IPS-15b (cell line): ENCODE data around the gene MBD3L4.
A peak's percentile ranks its signal among the peaks of the same experiment; 100 is the strongest.
"Not testable (repeated sequence)": the region's sequence is repeated elsewhere in the genome, so short reads cannot be mapped to it uniquely, and the experiment has no call there.

Experiments
- H3K27me3 ChIP-seq: one replicate; pipeline ENCODE4 v1.6.1; 2013; ENCODE audit warnings: low read length; ENCODE audit not compliant: control insufficient read depth, insufficient read depth
- H3K36me3 ChIP-seq: one replicate; pipeline ENCODE4 v1.6.1; 2013; ENCODE audit warnings: low read length; ENCODE audit not compliant: control insufficient read depth, insufficient read depth
- H3K4me1 ChIP-seq: one replicate; pipeline ENCODE4 v1.6.1; 2013; ENCODE audit warnings: mild to moderate bottlenecking, low read length; ENCODE audit not compliant: control insufficient read depth, insufficient read depth
- H3K4me3 ChIP-seq: one replicate; pipeline ENCODE4 v1.5.1; 2013; ENCODE audit warnings: low read depth, low read length
- H3K9ac ChIP-seq: one replicate; pipeline ENCODE4 v1.6.1; 2013; ENCODE audit warnings: low read depth, mild to moderate bottlenecking, low read length
- H3K9me3 ChIP-seq: one replicate; pipeline ENCODE4 v1.6.1; 2013; ENCODE audit warnings: mild to moderate bottlenecking, low read length; ENCODE audit not compliant: control insufficient read depth, insufficient read depth

MBD3L4 gene

GRCh38 chr19:7040079-7040478 is at the start of gene MBD3L4:
TSS of gene MBD3L4 (minus strand) at chr19:7040179. CDS start at chr19:7040144, 35 bp downstream.
- not testable (repeated sequence) for H3K4me1 ChIP-seq, H3K36me3 ChIP-seq, H3K9me3 ChIP-seq, H3K27me3 ChIP-seq, H3K9ac ChIP-seq, H3K4me3 ChIP-seq

DNA sequence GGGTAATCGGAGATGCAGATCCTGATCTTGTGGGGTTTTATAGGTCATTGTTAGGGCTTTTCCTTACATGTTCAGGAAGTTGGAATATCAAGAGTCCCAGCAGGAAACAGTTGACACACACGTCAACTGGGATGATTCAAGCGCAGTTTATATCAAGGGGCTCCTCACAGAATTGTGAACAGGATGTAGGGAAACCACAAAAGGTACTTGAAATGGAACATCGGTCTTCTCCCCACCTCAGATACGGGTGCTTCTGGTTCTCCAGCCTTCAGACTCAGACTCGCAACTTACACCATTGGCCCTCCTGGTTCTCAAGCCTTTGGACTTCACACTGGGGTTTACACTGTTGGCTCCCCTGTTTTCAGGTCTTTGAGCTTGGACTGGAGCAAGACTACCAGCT is 49.0 kb upstream of the MBD3L4 start:
- no peak overlapping the region for H3K4me3 ChIP-seq
- peaks cover 13% of the 10 kb centered on the region for H3K36me3 ChIP-seq
- H3K4me1 ChIP-seq: no peaks in the 10 kb centered on the region
- H3K9ac ChIP-seq: no peak overlapping the region
- H3K9me3 ChIP-seq: peaks cover 25% of the 10 kb centered on the region
- no peaks in the 10 kb centered on the region for H3K27me3 ChIP-seq

GRCh38 chr19:7083076-7083956 is 43.3 kb upstream of the MBD3L4 start:
- Histone ChIP-seq H3K9me3 (peaks cover 61% of the 10 kb centered on the region), H3K9ac (no peak overlapping the region), H3K4me1 (no peaks in the 10 kb centered on the region), H3K4me3 (no peak overlapping the region), H3K27me3 (no peaks in the 10 kb centered on the region), H3K36me3 (peaks cover 51% of the 10 kb centered on the region)

- H3K36me3 ChIP-seq: peaks cover 64% of the 10 kb centered on the region
- peaks cover 35% of the 10 kb centered on the region for H3K9me3 ChIP-seq
- H3K9ac ChIP-seq: no peak overlapping the region
- no peaks in the 10 kb centered on the region for H3K27me3 ChIP-seq
- H3K4me3 ChIP-seq: no peak overlapping the region
- H3K4me1 ChIP-seq: no peaks in the 10 kb centered on the region
Observed at GRCh38 chr19:7078008-7078407, 38.0 kb upstream of the MBD3L4 start.

DNA sequence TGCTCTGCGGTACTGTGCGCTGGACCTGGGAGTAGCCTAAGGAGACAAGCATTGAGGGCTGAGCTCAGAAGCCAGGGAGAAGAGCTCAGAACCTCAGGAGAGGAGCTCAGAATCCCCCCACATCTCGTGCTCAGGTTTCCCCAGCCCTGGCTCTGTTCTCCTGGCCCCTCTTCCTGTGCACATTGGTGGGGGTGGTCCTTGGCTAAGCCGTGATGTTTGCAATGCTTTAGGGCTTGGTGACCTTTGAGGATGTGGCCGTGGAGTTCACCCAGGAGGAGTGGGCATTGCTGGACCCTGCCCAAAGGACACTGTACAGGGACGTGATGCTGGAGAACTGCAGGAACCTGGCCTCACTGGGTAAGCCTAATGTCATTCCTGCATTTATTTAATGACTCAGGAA is 36.2 kb upstream of the MBD3L4 start:
- Histone ChIP-seq H3K4me1 (no peaks in the 10 kb centered on the region), H3K36me3 (peaks cover 57% of the 10 kb centered on the region), H3K27me3 (no peaks in the 10 kb centered on the region), H3K9ac (no peak overlapping the region), H3K9me3 (peaks cover 19% of the 10 kb centered on the region), H3K4me3 (no peak overlapping the region)

DNA sequence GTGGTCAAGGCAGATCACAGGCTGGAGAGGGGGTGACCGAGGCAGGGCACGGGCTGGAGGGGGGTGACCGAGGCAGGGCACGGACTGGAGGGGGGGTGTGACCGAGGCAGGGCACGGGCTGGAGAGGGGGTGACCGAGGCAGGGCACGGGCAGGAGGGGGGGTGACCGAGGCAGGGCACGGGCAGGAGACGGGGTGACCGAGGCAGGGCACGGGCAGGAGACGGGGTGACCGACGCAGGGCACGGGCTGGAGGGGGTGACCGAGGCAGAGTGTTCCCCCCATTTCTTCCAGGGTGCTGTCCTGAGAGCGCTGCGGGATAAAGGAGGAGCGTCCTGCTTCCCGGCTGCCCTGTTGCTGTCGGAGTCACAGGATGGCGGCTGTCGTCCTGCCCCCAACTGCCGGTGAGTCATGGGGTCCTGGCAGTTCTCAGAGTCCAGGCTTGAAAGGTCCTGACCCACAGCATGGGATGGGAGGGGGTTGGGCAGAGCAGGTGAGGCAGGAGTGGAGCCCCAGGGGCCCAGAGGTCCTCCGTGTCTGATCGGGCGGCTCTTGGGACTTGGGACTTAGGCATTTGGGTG is 34.8 kb upstream of the MBD3L4 start:
- peaks cover 45% of the 10 kb centered on the region for H3K36me3 ChIP-seq
- peaks cover 10% of the 10 kb centered on the region for H3K9me3 ChIP-seq
- H3K4me3 ChIP-seq: no peak overlapping the region
- H3K9ac ChIP-seq: no peak overlapping the region
- H3K27me3 ChIP-seq: no peaks in the 10 kb centered on the region
- H3K4me1 ChIP-seq: no peaks in the 10 kb centered on the region

DNA sequence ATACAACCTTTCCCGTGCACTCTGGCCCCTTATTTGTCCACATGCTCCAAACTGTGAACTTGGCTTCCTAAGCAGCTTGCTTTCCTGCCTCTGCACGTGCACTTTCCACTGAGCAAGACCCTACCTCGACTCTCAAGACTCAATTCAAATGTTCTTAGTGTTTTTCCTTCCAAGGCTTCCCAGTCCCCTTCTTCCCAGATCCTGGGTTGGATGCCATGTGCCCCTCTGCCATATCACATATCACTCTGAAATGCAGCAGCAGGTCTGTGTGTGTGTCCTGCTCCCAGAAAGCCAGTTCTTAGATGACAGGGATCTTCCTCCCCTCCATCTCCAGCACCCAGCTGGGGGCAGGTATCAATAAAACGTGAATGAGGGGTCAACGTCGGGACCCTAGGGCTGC is 32.6 kb upstream of the MBD3L4 start:
- Histone ChIP-seq H3K4me3 (no peak overlapping the region), H3K9me3 (no peaks in the 10 kb centered on the region), H3K36me3 (peaks cover 40% of the 10 kb centered on the region)

DNA sequence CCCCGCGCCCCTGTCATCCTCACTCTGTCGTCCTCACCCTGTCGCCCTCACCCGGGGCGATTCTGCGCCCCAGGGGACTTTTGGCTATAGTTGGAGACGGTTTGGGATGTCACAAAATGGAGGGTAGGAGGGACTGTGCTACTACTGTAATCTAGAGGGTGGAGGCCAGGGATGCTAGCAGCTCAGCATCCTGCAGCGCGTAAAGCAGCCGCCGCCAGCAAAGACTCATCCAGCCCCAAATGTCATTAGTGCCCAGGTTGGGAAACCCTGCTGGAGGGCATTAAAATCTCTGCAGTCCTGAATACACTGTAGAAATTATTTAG is 29.9 kb upstream of the MBD3L4 start:
- Histone ChIP-seq H3K9ac (peak overlapping the region; percentile 85), H3K27me3 (no peaks in the 10 kb centered on the region), H3K4me3 (peak overlapping the region; percentile 89), H3K4me1 (no peaks in the 10 kb centered on the region), H3K36me3 (peaks cover 15% of the 10 kb centered on the region), H3K9me3 (no peaks in the 10 kb centered on the region)

More for the DNA sequence above, 32.6 kb upstream of the MBD3L4 start:
- Histone ChIP-seq H3K27me3 (no peaks in the 10 kb centered on the region), H3K4me1 (no peaks in the 10 kb centered on the region), H3K9ac (no peak overlapping the region)

DNA sequence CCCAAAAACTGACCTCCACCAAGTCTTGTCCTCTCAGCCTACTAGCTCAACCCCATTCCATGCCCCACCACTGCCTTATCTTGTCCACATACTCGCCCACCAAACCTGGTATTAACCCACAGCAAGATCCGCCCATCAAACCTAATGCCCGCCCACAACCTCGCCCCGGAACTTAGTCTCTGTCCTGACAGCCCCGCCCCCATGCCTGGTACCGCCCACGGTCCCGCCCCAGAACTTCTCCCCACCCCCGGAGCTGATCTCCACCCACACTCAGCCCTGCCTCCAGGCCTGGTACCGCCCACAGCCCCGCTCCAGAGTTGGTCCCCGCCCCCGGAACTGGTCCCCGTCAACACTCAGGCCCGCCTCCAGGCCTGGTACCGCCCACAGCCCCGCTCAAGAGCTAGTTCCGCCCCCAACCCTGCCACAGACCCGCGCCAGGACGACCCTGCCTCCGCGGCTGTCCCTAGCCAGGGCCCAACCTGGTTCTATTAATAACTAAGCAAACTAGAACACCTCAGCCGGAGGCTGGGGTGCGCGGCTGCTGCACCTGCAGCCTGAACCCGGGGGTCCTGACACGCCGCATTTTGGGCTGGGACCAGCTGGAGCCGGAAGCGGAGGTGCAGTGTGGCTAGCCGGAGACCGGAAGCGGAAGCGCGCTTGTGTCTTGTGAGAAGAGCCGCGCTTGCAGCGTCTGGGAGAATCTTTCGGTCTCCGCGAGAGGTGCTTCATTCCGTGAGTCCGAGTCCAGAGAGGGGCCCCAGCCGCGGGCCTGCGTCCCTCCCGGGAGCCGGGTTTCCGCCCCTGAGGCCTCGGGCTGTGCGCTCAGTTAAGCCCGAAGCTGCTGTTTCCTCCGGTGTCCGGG is 29.3 kb upstream of the MBD3L4 start, which contains the start of gene ZNF557:
Gene ZNF557 (plus strand): TSS at position 662 of the 862 bp plus-strand sequence. CDS start 5,372 bp downstream, outside the sequence.
- Histone ChIP-seq H3K27me3 (no peaks in the 10 kb centered on the region), H3K4me1 (no peaks in the 10 kb centered on the region), H3K9me3 (no peaks in the 10 kb centered on the region), H3K9ac (peak within 1 kb of the TSS; percentile 85), H3K4me3 (peak within 1 kb of the TSS; percentile 89), H3K36me3 (peaks cover 15% of the 10 kb centered on the region)

- Histone ChIP-seq H3K4me3 (no peak overlapping the region), H3K9ac (no peak overlapping the region)
Observed at GRCh38 chr19:7068599-7068998, 28.6 kb upstream of the MBD3L4 start.

GRCh38 chr19:7067716-7068115 is 27.7 kb upstream of the MBD3L4 start:
- Histone ChIP-seq H3K9me3 (no peaks in the 10 kb centered on the region), H3K9ac (no peak overlapping the region), H3K4me1 (no peaks in the 10 kb centered on the region), H3K36me3 (peaks cover 6% of the 10 kb centered on the region), H3K27me3 (no peaks in the 10 kb centered on the region), H3K4me3 (no peak overlapping the region)

More at GRCh38 chr19:7068599-7068998, 28.6 kb upstream of the MBD3L4 start:
- peaks cover 13% of the 10 kb centered on the region for H3K36me3 ChIP-seq
- H3K9me3 ChIP-seq: no peaks in the 10 kb centered on the region
- no peaks in the 10 kb centered on the region for H3K27me3 ChIP-seq
- no peaks in the 10 kb centered on the region for H3K4me1 ChIP-seq
